K562 (cell line): ENCODE data around the gene GNG3. TPM values are rescaled to one million over a fixed set of nuclear protein-coding genes. Genes with fewer than 3 reads are reported as not detected.
A peak's percentile ranks its signal among the peaks of the same experiment; 100 is the strongest.

Source experiments
- ATAC-seq: fragments of 200-7000 bp; cut with Tn5 transposase; 3 replicates; pipeline ENCODE4 v1.9.1; 2020; ENCODE audit warnings: moderate library complexity
- BruUV-seq: library from RNA; stranded (reverse); fragments of 400-500 nt; replicated peaks from 2 replicates; lab custom pipeline; 2021; lab: Mats Ljungman, UMichigan
- CTCF ChIA-PET: fragments of 300-600 bp; formaldehyde crosslinking; extraction: SDS; loops from one replicate; lab custom pipeline; 2021; ENCODE audit warnings: low intra/inter-chr PET ratio; lab: Yijun Ruan, JAX
- POLR2A ChIA-PET: fragments of 300-600, 350-650 bp; sonication (Branson Sonifier 250); formaldehyde crosslinking; extraction: SDS; loops from one replicate; lab custom pipeline; 2021; ENCODE audit warnings: antibody characterized with exemption, inconsistent platforms; lab: Yijun Ruan, JAX
- DNase-seq, 4 experiments: peaks; one replicate each; pipeline versions ENCODE4 v3.0.0 to v3.0.0-alpha.2; 2011 to 2018; ENCODE audit warnings: low spot score in 3 of 4, mixed read lengths in 3 of 4; ENCODE audit errors: extremely low read depth in 1 of 4
- FAIRE-seq: peaks from 2 replicates; lab custom pipeline; 2011; peaks lifted over from hg19 to GRCh38; lab: Jason Lieb, UNC
- H2AFZ ChIP-seq: 2 replicates; pipeline ENCODE4 v1.6.0; 2011; ENCODE audit warnings: low read depth, low read length, control low read depth, inconsistent platforms
- H3K27ac ChIP-seq: fragments of 200-600 bp; 3 replicates; pipeline ENCODE4 v1.8.0; 2011; ENCODE audit warnings: low read depth, mild to moderate bottlenecking, control low read depth, inconsistent platforms, low read length, moderate library complexity, mixed read lengths; ENCODE audit errors: extremely low read depth
- H3K27me3 ChIP-seq, 2 experiments: fragments of 300-600 bp in 1 of 2; 2 replicates in 1 of 2; 3 replicates in 1 of 2; pipeline versions ENCODE4 v1.6.0 to v1.8.0; 2011; ENCODE audit warnings: inconsistent platforms in 2 of 2, low read length in 2 of 2, mild to moderate bottlenecking in 1 of 2, mixed read lengths in 1 of 2, moderate library complexity in 1 of 2; ENCODE audit not compliant: control insufficient read depth in 2 of 2, insufficient read depth in 2 of 2
- H3K36me3 ChIP-seq: fragments of 300-600 bp; 3 replicates; pipeline ENCODE4 v1.8.0; 2011; ENCODE audit warnings: mild to moderate bottlenecking, low read length, inconsistent platforms; ENCODE audit not compliant: control insufficient read depth, insufficient read depth
- H3K4me1 ChIP-seq, 2 experiments: fragments of 200-600 bp in 1 of 2; replicated peaks in 1 of 2; 2 replicates in 1 of 2; 3 replicates in 1 of 2; pipeline versions ENCODE4 v1.5.1 to v1.8.0; 2011; ENCODE audit warnings: inconsistent platforms in 2 of 2, low read length in 2 of 2, mild to moderate bottlenecking in 1 of 2, mixed read lengths in 1 of 2, moderate library complexity in 1 of 2; ENCODE audit not compliant: control insufficient read depth in 2 of 2, insufficient read depth in 2 of 2
- H3K4me2 ChIP-seq: 2 replicates; pipeline ENCODE4 v1.6.1; 2011; ENCODE audit warnings: low read length, control low read depth, inconsistent platforms, mixed read lengths; ENCODE audit not compliant: insufficient read depth
- H3K4me3 ChIP-seq: fragments of 200-600 bp; sonication (generic), shearing (Covaris generic); 2 replicates; pipeline ENCODE4 v1.5.1; 2016; ENCODE audit warnings: control low read depth, inconsistent platforms
- H3K79me2 ChIP-seq: fragments of 200-600 bp; 3 replicates; pipeline ENCODE4 v1.8.0; 2011; ENCODE audit warnings: low read length, inconsistent platforms; ENCODE audit not compliant: control insufficient read depth, insufficient read depth
- H3K9ac ChIP-seq, 2 experiments: 2 replicates each; pipeline versions ENCODE4 v1.6.0 to v1.6.1; 2011; ENCODE audit warnings: low read depth in 2 of 2, low read length in 2 of 2, control low read depth in 1 of 2, inconsistent platforms in 1 of 2, mild to moderate bottlenecking in 1 of 2, mixed read lengths in 1 of 2; ENCODE audit not compliant: insufficient read depth in 1 of 2
- H3K9me1 ChIP-seq: one replicate; pipeline ENCODE4 v1.6.0; 2011; ENCODE audit warnings: inconsistent platforms, mild to moderate bottlenecking, low read length, moderate library complexity; ENCODE audit not compliant: control insufficient read depth, insufficient read depth
- H3K9me3 ChIP-seq: replicated peaks from 2 replicates; pipeline ENCODE4 v1.5.1; 2011; ENCODE audit warnings: low read depth, low read length, inconsistent platforms; ENCODE audit not compliant: control insufficient read depth, insufficient read depth
- H4K20me1 ChIP-seq: replicated peaks from 2 replicates; pipeline ENCODE4 v1.6.1; 2011; ENCODE audit warnings: low read length, inconsistent platforms, mixed read lengths; ENCODE audit not compliant: control insufficient read depth, insufficient read depth
- EP400 ChIP-seq: fragments of 450-650 bp; IDR thresholded peaks from 2 replicates; pipeline ENCODE4 v1.6.1; 2017; ENCODE audit warnings: antibody characterized with exemption, mild to moderate bottlenecking, moderate library complexity
- FIP1L1 ChIP-seq: fragments of 200-400 bp; formaldehyde crosslinking; IDR thresholded peaks from 2 replicates; pipeline ENCODE4 v1.6.1; 2018; ENCODE audit warnings: mild to moderate bottlenecking, low read depth, low read length; ENCODE audit not compliant: poor library complexity, severe bottlenecking
- KLF10 ChIP-seq: fragments of 250-450 bp; sonication (Bioruptor Pico); IDR thresholded peaks from 2 replicates; pipeline ENCODE4 v1.6.1; 2021; ENCODE audit warnings: matching md5 sums
- LCOR ChIP-seq: sonication (generic); formaldehyde crosslinking; IDR thresholded peaks from 2 replicates; pipeline ENCODE4 v1.8.0; 2022; ENCODE audit warnings: mild to moderate bottlenecking, missing genetic modification reagents
- MYC ChIP-seq, 2 experiments: fragments of 250-450 bp in 1 of 2; sonication (Bioruptor Pico) in 1 of 2; IDR thresholded peaks; 2 replicates each; pipeline versions ENCODE4 v1.5.1 to v1.6.1; 2012 to 2021; ENCODE audit warnings: low read depth in 2 of 2, borderline replicate concordance in 1 of 2, improper control_type of control experiment in 1 of 2, low read length in 1 of 2, mild to moderate bottlenecking in 1 of 2, moderate library complexity in 1 of 2
- POLR3G ChIP-seq: IDR thresholded peaks from 2 replicates; pipeline ENCODE4 v1.6.1; 2011; ENCODE audit not compliant: insufficient read length, insufficient replicate concordance; ENCODE audit errors: extremely low read depth
- RBM34 ChIP-seq: fragments of 200-400 bp; formaldehyde crosslinking; IDR thresholded peaks from 2 replicates; pipeline ENCODE4 v1.6.1; 2018; ENCODE audit warnings: low read length, borderline replicate concordance; ENCODE audit not compliant: insufficient read depth
- TBL1XR1 ChIP-seq, 2 experiments: IDR thresholded peaks; 2 replicates each; pipeline ENCODE4 v1.6.1; 2012; ENCODE audit warnings: improper control_type of control experiment in 2 of 2, low read length in 2 of 2, mild to moderate bottlenecking in 1 of 2
- XRCC4 ChIP-seq: IDR thresholded peaks from one replicate; pipeline ENCODE4 v1.6.1; 2011; ENCODE audit not compliant: insufficient read depth, insufficient read length; ENCODE audit errors: extremely low read depth
- ZBTB7A ChIP-seq: IDR thresholded peaks from 2 replicates; pipeline ENCODE4 v1.6.1; 2011; ENCODE audit warnings: low read depth, mild to moderate bottlenecking, low read length, moderate library complexity, borderline replicate concordance; ENCODE audit not compliant: control insufficient read depth
- ZFP36 ChIP-seq: fragments of 150-350 bp; IDR thresholded peaks from 2 replicates; pipeline ENCODE4 v1.6.1; 2018; ENCODE audit warnings: low read length, low read depth; ENCODE audit not compliant: partially characterized antibody
- ZNF274 ChIP-seq: IDR thresholded peaks from 2 replicates; pipeline ENCODE4 v1.6.1; 2011; ENCODE audit warnings: low read depth, mild to moderate bottlenecking, low read length, moderate library complexity, borderline replicate concordance
- ZNF408 ChIP-seq: fragments of 250-450 bp; sonication (Bioruptor Pico); IDR thresholded peaks from 2 replicates; pipeline ENCODE4 v1.4.0; 2020; ENCODE audit warnings: low read depth, mild to moderate bottlenecking, moderate library complexity
- WGBS: fragments of 100-300 bp; shearing (Covaris generic); methylation state at CpG from one replicate; pipeline ENCODE4 v1.1.6; 2016; ENCODE audit warnings: low coverage, mixed read lengths; ENCODE audit not compliant: insufficient coverage; ENCODE audit errors: missing lambda C conversion rate; 5-methylcytosine and 5-hydroxymethylcytosine counted together
- in situ Hi-C: fragments of 300-500 bp; cut with MboI; formaldehyde crosslinking; loops from 4 replicates; pipeline ENCODE4 v1.15.0; 2018; ENCODE audit warnings: inconsistent platforms, mixed read lengths
- intact Hi-C: fragments of 100-400 bp; cut with micrococcal nuclease; formaldehyde crosslinking; loops from 2 replicates; pipeline ENCODE4 v1.14.2; 2022
- polyA plus RNA-seq, 8 experiments: library from polyadenylated mRNA; depleted of rRNA in 4 of 8; stranded (reverse) in 5 of 8; unstranded in 3 of 8; fragments of >200 nt; fragmentation: Nextera tagmentation in 2 of 8; fragmentation: Illumina TruSeq in 1 of 8; extraction: Ambion mirVana in 2 of 8; extraction: Trizol in 1 of 8; gene quantifications; 2 replicates each; pipeline versions ENCODE4 v1.2.1 to v1.2.3, GENCODE V29; 2011 to 2014; ENCODE audit warnings: inconsistent platforms in 1 of 8, missing spikeins in 1 of 8
- total RNA-seq, 7 experiments: library from RNA; depleted of rRNA in 6 of 7; stranded (reverse); fragments of >200 nt in 6 of 7; fragmentation: Illumina TruSeq in 2 of 7; extraction: Trizol in 2 of 7; gene quantifications; 2 replicates each; pipeline versions ENCODE4 v1.2.1 to v1.2.3, GENCODE V29; 2011 to 2021; ENCODE audit warnings: low replicate concordance in 1 of 7
- TF ChIP-seq, protein P1 (sequence below): sonication (generic); formaldehyde crosslinking; IDR thresholded peaks from 2 replicates; pipeline ENCODE4 v1.8.0; 2022; ENCODE audit warnings: mild to moderate bottlenecking, missing genetic modification reagents
- TF ChIP-seq, protein P2 (sequence below): fragments of 250-450 bp; sonication (Bioruptor Pico); IDR thresholded peaks from 2 replicates; pipeline ENCODE4 v1.6.1; 2021; ENCODE audit warnings: mild to moderate bottlenecking

Gene GNG3
- total and polyA plus RNA-seq, 9 of the 15 experiments (the other 6 are each of a cell fraction or from before 2014, with no cell fraction given): 0.07 TPM; not detected in 8

GRCh38 chr11:62755086-62755615 is 47.7 kb downstream of the GNG3 start:
- no peaks in the 10 kb centered on the region for H3K9me3 ChIP-seq
- peaks cover 22% of the 10 kb centered on the region for H3K79me2 ChIP-seq
- H4K20me1 ChIP-seq: no peaks in the 10 kb centered on the region
- ATAC-seq (no peak), DNase-seq (no peak), FAIRE-seq (no peak)
- H2AFZ ChIP-seq: peak overlapping the region; percentile 71
- ChIA-PET POLR2A (interaction anchor here (1.5 to 2.7 kb wide), 7 partner anchors 9 to 100 kb away, joined by 5 to 27 read pairs (median 12); partner anchors contain the start of genes BSCL2, C11orf98, CSKMT and GNG3), CTCF (no interaction called here)
- no TSS peak for BruUV-seq
- peaks cover 14 to 28% of the 10 kb centered on the region in 2 experiments; a peak in 4 of 5 replicates for H3K4me1 ChIP-seq
- no peak overlapping the region for H3K27ac ChIP-seq
- H3K4me2 ChIP-seq: peak overlapping the region; percentile 94
- no peaks in the 10 kb centered on the region for H3K9me1 ChIP-seq
- H3K9ac ChIP-seq: peak overlapping the region in 1 of 2 experiments; percentile 15; a peak in 1 of 4 replicates
- H3K36me3 ChIP-seq: peaks cover 17% of the 10 kb centered on the region; the same call in 1 of the 3 replicates
- intact Hi-C loops (no loop called here), in situ Hi-C loops (no loop called here)
- H3K4me3 ChIP-seq: peak overlapping the region; percentile 63; the same call in 1 of the 2 replicates
- no peaks in the 10 kb centered on the region for H3K27me3 ChIP-seq
- TF ChIP-seq KLF10 (no peak), RBM34 (no peak), TBL1XR1 (IDR thresholded peaks at IDR 0.05; ENCODE audit: low read length in 2 of 2) (no peak), LCOR (CRISPR knock-in tag) (no peak), ZFP36 (no peak), XRCC4 (no peak), FIP1L1 (no peak), ZNF274 (no peak), POLR3G (no peak), EP400 (no peak), ZBTB7A (no peak), ZNF408 (CRISPR knock-in tag) (no peak), MYC (IDR thresholded peaks at IDR 0.05; ENCODE audit: low read depth, low read length) (no peak), MYC (CRISPR knock-in tag; IDR thresholded peaks at IDR 0.05; ENCODE audit: borderline replicate concordance, low read depth) (no peak)
- TF ChIP-seq, protein P1, sequence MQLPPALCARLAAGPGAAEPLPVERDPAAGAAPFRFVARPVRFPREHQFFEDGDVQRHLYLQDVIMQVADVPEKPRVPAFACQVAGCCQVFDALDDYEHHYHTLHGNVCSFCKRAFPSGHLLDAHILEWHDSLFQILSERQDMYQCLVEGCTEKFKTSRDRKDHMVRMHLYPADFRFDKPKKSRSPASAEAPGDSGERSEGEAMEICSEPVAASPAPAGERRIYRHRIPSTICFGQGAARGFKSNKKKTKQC (CRISPR knock-in tag): no peak
- TF ChIP-seq, protein P2, sequence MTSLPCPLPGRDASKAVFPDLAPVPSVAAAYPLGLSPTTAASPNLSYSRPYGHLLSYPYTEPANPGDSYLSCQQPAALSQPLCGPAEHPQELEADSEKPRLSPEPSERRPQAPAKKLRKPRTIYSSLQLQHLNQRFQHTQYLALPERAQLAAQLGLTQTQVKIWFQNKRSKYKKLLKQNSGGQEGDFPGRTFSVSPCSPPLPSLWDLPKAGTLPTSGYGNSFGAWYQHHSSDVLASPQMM (CRISPR knock-in tag): no peak
- WGBS: 58% methylated on average over 10 of the region's 10 CpGs
